Naive thymus-derived CD4-positive, alpha-beta T cell (primary cell): ENCODE data around the gene RYK. TPM values are rescaled to one million over a fixed set of nuclear protein-coding genes. Genes with fewer than 3 reads are reported as not detected.

Experiments used
- ATAC-seq: fragments of 150-1000 bp; cut with Tn5 transposase; 2 replicates; pipeline ENCODE4 v1.10.0; 2021; ENCODE audit warnings: mild to moderate bottlenecking, moderate library complexity
- CTCF ChIA-PET: fragments of 350-600 bp; sonication (Branson Sonifier 250); formaldehyde crosslinking; loops from one replicate; lab custom pipeline; 2021; ENCODE audit warnings: antibody characterized with exemption; lab: Charles Lee
- POLR2A ChIA-PET: fragments of 350-600 bp; sonication (Branson Sonifier 250); formaldehyde crosslinking; loops from one replicate; lab custom pipeline; 2021; ENCODE audit warnings: antibody characterized with exemption, inconsistent platforms; lab: Charles Lee
- DNase-seq, 9 donors: peaks; one replicate each; pipeline versions ENCODE4 v3.0.0 to v3.0.0-alpha.2; 2020 to 2022; ENCODE audit warnings: mixed read lengths in 1 of 9
- H3K27ac ChIP-seq: one replicate; pipeline ENCODE4 v1.7.0; 2013; ENCODE audit warnings: mild to moderate bottlenecking, low read depth, low read length, moderate library complexity
- H3K27me3 ChIP-seq, 2 donors: one replicate each; pipeline ENCODE4 v1.7.0; 2013; ENCODE audit warnings: low read length in 2 of 2, mild to moderate bottlenecking in 2 of 2, moderate library complexity in 2 of 2; ENCODE audit not compliant: control insufficient read depth in 2 of 2, insufficient read depth in 2 of 2
- H3K36me3 ChIP-seq, 3 experiments: 1 replicate in 2 of 3; 2 replicates in 1 of 3; pipeline ENCODE4 v1.7.0; 2013; ENCODE audit warnings: low read length in 3 of 3, mild to moderate bottlenecking in 3 of 3, moderate library complexity in 1 of 3; ENCODE audit not compliant: insufficient read depth in 3 of 3, control insufficient read depth in 2 of 3
- H3K4me1 ChIP-seq, 2 donors: one replicate each; pipeline ENCODE4 v1.7.0; 2013; ENCODE audit warnings: low read length in 2 of 2, mild to moderate bottlenecking in 2 of 2, moderate library complexity in 1 of 2; ENCODE audit not compliant: control insufficient read depth in 2 of 2, insufficient read depth in 2 of 2
- H3K4me3 ChIP-seq: 2 replicates; pipeline ENCODE4 v1.7.0; 2013; ENCODE audit warnings: mild to moderate bottlenecking, low read length
- H3K9me3 ChIP-seq, 3 experiments: 1 replicate in 2 of 3; 2 replicates in 1 of 3; pipeline ENCODE4 v1.7.0; 2013; ENCODE audit warnings: low read length in 3 of 3; ENCODE audit not compliant: control insufficient read depth in 2 of 3
- H3K27ac Mint-ChIP-seq, 9 donors: one replicate each; pipeline ENCODE4 v1.8.0; 2020 to 2022; ENCODE audit warnings: mixed read lengths in 9 of 9, mild to moderate bottlenecking in 8 of 9, moderate library complexity in 5 of 9, inconsistent platforms in 2 of 9
- H3K27me3 Mint-ChIP-seq, 5 donors: one replicate each; pipeline ENCODE4 v1.8.0; 2021 to 2022; ENCODE audit warnings: mixed read lengths in 5 of 5, mild to moderate bottlenecking in 1 of 5
- H3K36me3 Mint-ChIP-seq, 5 donors: one replicate each; pipeline ENCODE4 v1.8.0; 2020 to 2022; ENCODE audit warnings: mixed read lengths in 5 of 5, mild to moderate bottlenecking in 3 of 5, inconsistent platforms in 1 of 5
- H3K4me1 Mint-ChIP-seq, 7 donors: one replicate each; pipeline ENCODE4 v1.8.0; 2020 to 2022; ENCODE audit warnings: mixed read lengths in 7 of 7, mild to moderate bottlenecking in 3 of 7, inconsistent platforms in 1 of 7
- H3K4me3 Mint-ChIP-seq, 10 donors: one replicate each; pipeline ENCODE4 v1.8.0; 2020 to 2022; ENCODE audit warnings: mild to moderate bottlenecking in 10 of 10, mixed read lengths in 10 of 10, moderate library complexity in 6 of 10, inconsistent platforms in 2 of 10
- H3K9me3 Mint-ChIP-seq, 11 donors: one replicate each; pipeline ENCODE4 v1.8.0; 2020 to 2022; ENCODE audit warnings: mixed read lengths in 11 of 11, mild to moderate bottlenecking in 4 of 11, inconsistent platforms in 1 of 11, moderate library complexity in 1 of 11
- intact Hi-C, 2 donors: fragments of 100-400 bp; cut with micrococcal nuclease; formaldehyde crosslinking; loops; one replicate each; pipeline ENCODE4 v1.15.1; 2023
- polyA plus RNA-seq, 2 donors: library from polyadenylated mRNA; unstranded; fragments of 300-500 nt; fragmentation: Illumina TruSeq; gene quantifications; one replicate each; pipeline ENCODE4 v1.2.3, GENCODE V29; 2021
- total RNA-seq, 6 experiments: library from RNA in 5 of 6; stranded (reverse) in 5 of 6; gene quantifications; 1 replicate in 5 of 6; 2 replicates in 1 of 6; pipeline ENCODE4 v1.2.3 and lab custom pipeline; 2021 to 2026

The RYK gene
- total and polyA plus RNA-seq, 7 experiments from 2014 or later: 6.9 to 53.5 (median 44.8) TPM

DNA sequence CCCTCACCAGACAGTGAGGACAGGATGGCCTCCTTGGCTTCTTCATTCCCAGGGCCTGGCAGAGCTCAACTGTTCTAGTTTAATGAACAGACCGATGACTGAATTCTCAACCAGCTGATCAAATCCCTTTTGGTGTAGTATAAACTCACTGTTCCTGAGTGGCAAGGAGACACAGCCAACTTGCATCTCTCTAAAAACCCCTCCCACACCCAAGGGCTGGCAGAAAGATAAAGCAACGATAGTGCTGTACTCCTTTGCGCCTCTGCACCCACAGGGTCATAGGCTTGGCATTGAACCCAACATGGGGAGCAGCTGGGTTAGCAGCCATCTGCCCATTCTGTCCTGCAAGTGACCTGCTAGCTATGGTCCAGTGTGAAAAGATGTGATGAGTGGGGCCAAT is 103.2 kb downstream of the RYK start:
- no peak for DNase-seq
- H3K9me3 Mint-ChIP-seq: peaks cover 0 to 2% (median 0%) of the 10 kb centered on the region in 11 donors
- Histone ChIP-seq H3K27ac (no peak overlapping the region), H3K4me3 (no peak overlapping the region), H3K27me3 (no peaks in the 10 kb centered on the region), H3K4me1 (no peaks in the 10 kb centered on the region), H3K9me3 (no peaks in the 10 kb centered on the region), H3K36me3 (peaks cover 0 to 4% (median 0%) of the 10 kb centered on the region in 3 experiments)
- ChIA-PET CTCF (no interaction called here), POLR2A (no interaction called here)
- intact Hi-C loops: no loop called here
- H3K4me1 Mint-ChIP-seq: peaks cover 0 to 19% (median 9%) of the 10 kb centered on the region in 7 donors
- peaks cover 0 to 22% (median 7%) of the 10 kb centered on the region in 5 donors for H3K36me3 Mint-ChIP-seq
- H3K27ac Mint-ChIP-seq: peak overlapping the region in 1 of 9 donors; percentile 22
- H3K4me3 Mint-ChIP-seq: no peak overlapping the region
- H3K27me3 Mint-ChIP-seq: no peaks in the 10 kb centered on the region
- no peak for ATAC-seq

DNA sequence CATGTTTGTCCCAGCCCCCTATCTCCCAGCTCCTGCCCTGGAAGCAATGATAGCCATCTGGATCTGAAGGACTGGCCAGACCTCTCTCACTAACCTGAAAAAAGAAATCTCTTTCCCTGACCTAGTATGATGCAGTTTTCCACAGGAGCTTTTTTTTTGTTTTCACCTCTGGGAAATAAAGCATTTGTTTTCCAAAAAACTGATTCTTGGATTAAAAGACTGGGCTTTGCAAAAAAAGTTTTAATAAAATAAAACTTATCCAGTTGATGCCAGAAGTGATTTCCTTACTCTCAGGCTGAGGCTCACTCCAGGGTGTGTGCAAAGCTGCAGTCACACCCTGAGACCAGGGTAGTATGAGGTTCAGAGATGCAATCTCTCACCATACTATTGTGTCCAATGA is 104.0 kb downstream of the RYK start:
- Mint-ChIP-seq H3K4me3 (no peak overlapping the region), H3K36me3 (peaks cover 0 to 22% (median 7%) of the 10 kb centered on the region in 5 donors), H3K27ac (no peak overlapping the region), H3K9me3 (peaks cover 0 to 5% (median 2%) of the 10 kb centered on the region in 11 donors), H3K27me3 (no peaks in the 10 kb centered on the region), H3K4me1 (peaks cover 0 to 19% (median 9%) of the 10 kb centered on the region in 7 donors)
- Histone ChIP-seq H3K36me3 (no peaks in the 10 kb centered on the region), H3K27me3 (no peaks in the 10 kb centered on the region), H3K4me1 (no peaks in the 10 kb centered on the region), H3K4me3 (no peak overlapping the region), H3K27ac (no peak overlapping the region), H3K9me3 (no peaks in the 10 kb centered on the region)
- ATAC-seq (no peak), DNase-seq (no peak)
- ChIA-PET CTCF (no interaction called here), POLR2A (no interaction called here)
- intact Hi-C loops: no loop called here

DNA sequence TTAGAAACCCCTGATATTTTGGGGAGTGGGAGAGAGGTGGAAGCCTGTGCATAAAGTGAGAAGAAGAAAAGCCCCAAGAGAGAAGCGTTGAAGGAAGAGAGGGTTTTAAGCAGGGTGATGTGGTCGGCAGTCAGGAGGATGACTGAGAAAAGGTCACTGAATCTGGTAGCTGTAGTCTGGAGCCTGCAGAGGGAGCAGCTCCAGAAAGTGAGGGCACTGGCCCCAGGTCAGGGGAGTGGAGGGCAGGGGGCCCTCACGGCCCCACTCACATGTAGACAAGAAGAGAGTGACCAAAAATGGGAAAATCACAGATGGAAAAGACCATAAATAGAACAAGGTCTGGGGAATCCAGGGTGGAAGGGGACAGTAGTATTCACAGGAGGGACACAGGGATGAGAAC is 105.5 kb downstream of the RYK start:
- Histone ChIP-seq H3K4me3 (no peak overlapping the region), H3K9me3 (no peaks in the 10 kb centered on the region), H3K4me1 (no peaks in the 10 kb centered on the region), H3K27me3 (no peaks in the 10 kb centered on the region), H3K36me3 (no peaks in the 10 kb centered on the region), H3K27ac (no peak overlapping the region)
- peak overlapping the region in 2 of 9 donors; percentile 21 to 38 for H3K27ac Mint-ChIP-seq
- no peaks in the 10 kb centered on the region for H3K27me3 Mint-ChIP-seq
- no peak overlapping the region for H3K4me3 Mint-ChIP-seq
- no peak for ATAC-seq
- DNase-seq: no peak
- intact Hi-C loops: no loop called here
- CTCF ChIA-PET: no interaction called here
- peaks cover 3 to 28% (median 17%) of the 10 kb centered on the region in 5 donors for H3K36me3 Mint-ChIP-seq
- POLR2A ChIA-PET: no interaction called here
- peaks cover 0 to 19% (median 9%) of the 10 kb centered on the region in 7 donors for H3K4me1 Mint-ChIP-seq
- H3K9me3 Mint-ChIP-seq: peaks cover 0 to 18% (median 7%) of the 10 kb centered on the region in 11 donors

DNA sequence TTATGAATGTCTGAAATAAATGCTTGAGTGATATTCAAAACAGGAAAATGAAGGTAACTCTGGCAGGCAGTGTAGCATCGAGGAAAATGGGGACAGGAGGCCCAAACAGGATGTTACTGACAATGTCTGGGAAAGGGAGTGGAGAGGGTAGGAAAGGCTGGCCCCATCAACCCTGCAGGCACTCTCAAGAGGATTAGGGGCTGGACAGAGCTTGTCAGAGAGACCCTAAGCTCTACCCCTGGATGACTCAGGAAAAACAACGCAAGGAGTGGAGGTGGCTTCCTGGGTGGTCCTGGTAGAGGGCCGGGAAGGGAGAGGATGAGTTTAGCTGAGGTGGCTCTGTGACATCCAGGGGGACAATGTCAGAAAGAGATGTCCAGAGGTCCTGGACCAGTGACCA is 106.0 kb downstream of the RYK start:
- Mint-ChIP-seq H3K4me1 (peaks cover 0 to 19% (median 9%) of the 10 kb centered on the region in 7 donors), H3K27me3 (no peaks in the 10 kb centered on the region), H3K4me3 (no peak overlapping the region), H3K36me3 (peaks cover 3 to 33% (median 18%) of the 10 kb centered on the region in 5 donors), H3K27ac (peak overlapping the region in 2 of 9 donors; percentile 38 to 54), H3K9me3 (peaks cover 0 to 18% (median 7%) of the 10 kb centered on the region in 11 donors)
- H3K4me3 ChIP-seq: no peak overlapping the region
- H3K36me3 ChIP-seq: no peaks in the 10 kb centered on the region
- intact Hi-C loops: no loop called here
- H3K9me3 ChIP-seq: no peaks in the 10 kb centered on the region
- DNase-seq: no peak
- H3K27me3 ChIP-seq: no peaks in the 10 kb centered on the region
- no peaks in the 10 kb centered on the region for H3K4me1 ChIP-seq
- no peak overlapping the region for H3K27ac ChIP-seq
- ChIA-PET POLR2A (no interaction called here), CTCF (no interaction called here)
- no peak for ATAC-seq

DNA sequence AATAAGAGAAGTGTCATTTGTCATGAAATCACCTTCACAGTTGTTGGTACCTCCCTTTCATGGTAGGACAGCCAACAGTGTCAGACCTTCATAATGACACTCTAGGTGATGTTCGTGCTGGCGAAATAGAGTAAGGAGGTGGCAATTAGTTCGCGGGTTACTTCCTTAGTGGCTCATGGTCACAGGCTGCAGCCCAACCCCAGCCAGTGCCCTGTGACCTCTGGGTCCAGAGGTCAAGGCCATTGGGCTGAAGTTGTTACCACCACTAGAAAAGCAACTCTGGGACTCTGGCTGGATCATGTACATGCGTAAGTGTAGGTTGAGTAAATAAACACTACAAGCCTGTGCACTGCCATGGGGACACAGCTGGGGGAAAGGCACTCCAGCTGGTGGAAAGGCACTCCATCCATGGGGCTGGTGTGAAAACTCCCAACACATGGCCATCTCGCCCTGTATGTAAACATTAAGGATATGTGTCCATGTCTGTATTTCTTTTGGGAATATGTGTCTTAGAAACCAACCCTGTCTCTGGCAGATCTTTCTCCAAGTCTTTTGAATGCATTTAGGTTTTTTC is 106.7 kb downstream of the RYK start:
- peaks cover 0 to 20% (median 7%) of the 10 kb centered on the region in 11 donors for H3K9me3 Mint-ChIP-seq
- intact Hi-C loops: no loop called here

DNA sequence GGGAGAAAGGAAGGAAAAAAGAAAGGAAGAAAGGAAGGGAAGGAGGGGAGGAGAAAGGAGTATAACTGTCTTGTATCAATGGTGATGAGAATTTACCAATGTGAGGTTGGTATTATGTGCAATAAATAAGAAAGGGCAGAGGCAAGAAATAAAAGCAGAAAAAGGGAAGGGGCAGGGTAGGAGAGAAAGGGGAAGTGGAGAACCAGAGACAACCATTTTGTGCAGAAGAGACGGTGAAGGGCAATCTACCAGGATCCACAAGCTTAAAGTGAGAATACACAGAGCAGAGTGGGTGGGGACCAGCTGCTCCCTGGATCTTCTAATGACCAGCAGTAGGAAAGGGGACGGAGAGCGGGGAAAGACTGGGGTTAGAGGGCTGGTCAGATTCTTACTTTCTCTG is 114.1 kb downstream of the RYK start:
- DNase-seq: no peak
- no peak overlapping the region for H3K27ac Mint-ChIP-seq
- no peak overlapping the region for H3K4me3 ChIP-seq
- intact Hi-C loops: no loop called here
- ATAC-seq: no peak
- peaks cover 0 to 6% (median 0%) of the 10 kb centered on the region in 7 donors for H3K4me1 Mint-ChIP-seq
- H3K27me3 ChIP-seq: no peaks in the 10 kb centered on the region
- no peaks in the 10 kb centered on the region for H3K4me1 ChIP-seq
- H3K27me3 Mint-ChIP-seq: no peaks in the 10 kb centered on the region
- H3K27ac ChIP-seq: no peak overlapping the region
- H3K36me3 Mint-ChIP-seq: peaks cover 3 to 42% (median 30%) of the 10 kb centered on the region in 5 donors
- no peak overlapping the region for H3K4me3 Mint-ChIP-seq
- ChIA-PET CTCF (no interaction called here), POLR2A (no interaction called here)
- peaks cover 0 to 34% (median 7%) of the 10 kb centered on the region in 11 donors for H3K9me3 Mint-ChIP-seq
- H3K9me3 ChIP-seq: no peaks in the 10 kb centered on the region
- H3K36me3 ChIP-seq: no peaks in the 10 kb centered on the region

More for the DNA sequence above, 106.7 kb downstream of the RYK start:
- Histone ChIP-seq H3K9me3 (no peaks in the 10 kb centered on the region), H3K4me3 (no peak overlapping the region), H3K36me3 (no peaks in the 10 kb centered on the region), H3K4me1 (no peaks in the 10 kb centered on the region), H3K27ac (no peak overlapping the region), H3K27me3 (no peaks in the 10 kb centered on the region)
- POLR2A ChIA-PET: no interaction called here
- ATAC-seq: no peak
- H3K36me3 Mint-ChIP-seq: peaks cover 3 to 41% (median 24%) of the 10 kb centered on the region in 5 donors
- CTCF ChIA-PET: no interaction called here
- H3K4me3 Mint-ChIP-seq: no peak overlapping the region
- H3K27me3 Mint-ChIP-seq: no peaks in the 10 kb centered on the region
- H3K27ac Mint-ChIP-seq: peak overlapping the region in 1 of 9 donors; percentile 12
- peaks cover 0 to 19% (median 9%) of the 10 kb centered on the region in 7 donors for H3K4me1 Mint-ChIP-seq
- DNase-seq: no peak
